Activated naive CD8-positive, alpha-beta T cell treated with anti-CD3 and anti-CD28 coated beads, Interleukin-2, amount 50 U/mL, for 24 hours (primary cell): ENCODE measurements around the gene DOC2A.
"Not testable (repeated sequence)": the region's sequence is repeated elsewhere in the genome, so short reads cannot be mapped to it uniquely, and the experiment has no call there.

Experiments
- ATAC-seq: fragments of 150-1000 bp; cut with Tn5 transposase; one replicate; pipeline ENCODE4 v1.10.0; 2021
- DNase-seq: peaks from one replicate; pipeline ENCODE4 v3.0.0; 2021
- H3K27ac Mint-ChIP-seq: one replicate; pipeline ENCODE4 v1.8.0; 2021; ENCODE audit warnings: mild to moderate bottlenecking, mixed read lengths
- H3K27me3 Mint-ChIP-seq: one replicate; pipeline ENCODE4 v1.8.0; 2021; ENCODE audit warnings: mixed read lengths
- H3K36me3 Mint-ChIP-seq: one replicate; pipeline ENCODE4 v1.8.0; 2021; ENCODE audit warnings: low read depth, mixed read lengths
- H3K4me1 Mint-ChIP-seq: one replicate; pipeline ENCODE4 v1.8.0; 2021; ENCODE audit warnings: mixed read lengths
- H3K4me3 Mint-ChIP-seq: one replicate; pipeline ENCODE4 v1.8.0; 2021; ENCODE audit warnings: mild to moderate bottlenecking, moderate library complexity, mixed read lengths
- H3K9me3 Mint-ChIP-seq: one replicate; pipeline ENCODE4 v1.8.0; 2021; ENCODE audit warnings: mixed read lengths

DOC2A gene

GRCh38 chr16:30010844-30011713 lies at the start of gene DOC2A:
Gene DOC2A, minus strand, starts transcription at chr16:30011027. Its CDS starts 805 bp downstream, at chr16:30010222.
- Mint-ChIP-seq H3K4me3 (peak within 1 kb of the TSS; percentile 71), H3K27me3 (peaks cover 21% of the 10 kb centered on the region), H3K36me3 (no peaks in the 10 kb centered on the region), H3K4me1 (peaks cover 8% of the 10 kb centered on the region), H3K9me3 (no peaks in the 10 kb centered on the region), H3K27ac (peak within 1 kb of the TSS; percentile 46)
- DNase-seq (peak; percentile 35), ATAC-seq (peak; percentile 31)

GRCh38 chr16:30060346-30060745 lies 49.5 kb upstream of the DOC2A start:
- Mint-ChIP-seq H3K36me3 (peaks cover 10% of the 10 kb centered on the region), H3K27me3 (no peaks in the 10 kb centered on the region), H3K9me3 (no peaks in the 10 kb centered on the region), H3K4me1 (peaks cover 12% of the 10 kb centered on the region), H3K27ac (no peak overlapping the region), H3K4me3 (no peak overlapping the region)
- DNase-seq, result no peak
- ATAC-seq, result no peak

- Mint-ChIP-seq H3K27ac (no peak overlapping the region), H3K9me3 (no peaks in the 10 kb centered on the region), H3K4me1 (peaks cover 21% of the 10 kb centered on the region), H3K27me3 (peaks cover 5% of the 10 kb centered on the region), H3K36me3 (no peaks in the 10 kb centered on the region), H3K4me3 (peak overlapping the region; percentile 53)
- peak; percentile 81 for ATAC-seq
- peak; percentile 72 for DNase-seq
Measured at GRCh38 chr16:30054959-30055553, 44.2 kb upstream of the DOC2A start.

GRCh38 chr16:30054451-30054850 lies 43.6 kb upstream of the DOC2A start:
- Mint-ChIP-seq H3K4me1 (peaks cover 21% of the 10 kb centered on the region), H3K27me3 (peaks cover 5% of the 10 kb centered on the region), H3K9me3 (no peaks in the 10 kb centered on the region), H3K27ac (no peak overlapping the region), H3K36me3 (no peaks in the 10 kb centered on the region), H3K4me3 (no peak overlapping the region)
- no peak for DNase-seq
- ATAC-seq, result no peak

DNA sequence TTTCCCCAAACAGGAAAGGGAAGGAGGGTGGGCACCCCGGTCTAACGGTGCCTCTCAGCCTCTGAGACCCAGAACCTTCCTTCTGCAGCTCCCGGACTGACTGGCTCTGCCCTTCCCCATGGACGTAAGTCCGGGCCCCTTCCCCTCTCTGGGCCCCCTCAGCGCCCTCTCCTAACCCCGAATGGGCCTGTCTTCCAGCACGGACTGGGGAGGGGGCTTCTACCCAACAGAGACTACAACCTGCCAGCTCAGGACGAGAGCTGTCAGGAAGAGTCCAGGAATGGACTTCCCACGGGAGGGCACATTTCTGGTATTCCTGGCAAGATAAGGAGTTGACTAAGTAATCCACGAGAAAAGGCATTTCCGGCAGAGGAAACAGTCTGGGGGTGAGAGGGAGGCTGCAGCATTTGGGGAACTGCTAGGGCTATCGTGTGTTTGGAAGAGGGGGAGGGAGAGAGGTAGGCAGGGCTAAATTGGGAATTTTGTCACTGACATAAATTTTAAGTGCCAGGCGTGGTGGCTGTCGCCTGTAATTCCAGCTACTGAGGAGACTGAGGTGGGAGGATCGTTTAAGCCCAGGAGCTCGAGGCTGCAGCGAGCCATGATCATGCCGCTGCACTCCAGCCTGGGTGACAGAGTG lies 42.7 kb upstream of the DOC2A start:
- Mint-ChIP-seq H3K4me3 (peak overlapping the region; percentile 82), H3K36me3 (no peaks in the 10 kb centered on the region), H3K4me1 (peaks cover 21% of the 10 kb centered on the region), H3K27ac (peak overlapping the region; percentile 64), H3K27me3 (peaks cover 5% of the 10 kb centered on the region), H3K9me3 (no peaks in the 10 kb centered on the region)
- ATAC-seq, result no peak
- no peak for DNase-seq

DNA sequence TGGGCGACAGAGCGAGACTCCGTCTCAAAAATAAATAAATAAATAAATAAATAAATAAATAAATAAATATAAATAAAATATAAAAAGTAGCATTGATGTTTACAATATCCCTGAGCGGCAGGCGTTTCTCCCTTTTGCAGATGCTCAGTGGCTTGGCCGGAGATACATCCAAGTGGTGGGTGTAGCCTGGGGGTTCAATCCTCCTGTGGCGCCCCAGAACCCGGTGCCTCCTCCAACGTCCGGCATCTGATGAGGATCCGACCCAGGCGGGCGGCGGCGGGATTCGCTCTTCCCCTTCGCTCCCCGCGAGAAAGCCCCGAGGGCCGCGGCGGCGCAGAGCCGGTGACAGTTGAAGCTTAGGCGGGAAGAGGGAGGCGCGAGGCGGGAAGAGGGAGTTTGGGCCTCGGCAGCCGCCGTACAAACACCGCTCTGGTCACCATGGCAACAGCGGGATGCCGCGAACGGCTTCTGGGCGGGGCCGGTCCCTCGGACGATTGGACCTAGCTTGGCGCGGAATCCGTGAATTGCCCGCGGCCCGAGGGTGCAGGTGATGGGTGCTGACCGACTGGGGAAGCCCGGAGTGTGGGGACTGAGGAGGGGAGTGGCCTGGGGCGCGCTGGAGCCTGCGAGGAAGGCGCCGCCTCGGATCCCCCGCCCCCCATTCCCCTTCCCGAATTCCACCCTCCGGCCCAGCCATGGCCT lies 42.0 kb upstream of the DOC2A start:
- Mint-ChIP-seq H3K36me3 (no peaks in the 10 kb centered on the region), H3K27me3 (peaks cover 5% of the 10 kb centered on the region), H3K9me3 (no peaks in the 10 kb centered on the region), H3K4me3 (peak overlapping the region; percentile 82), H3K4me1 (peaks cover 21% of the 10 kb centered on the region), H3K27ac (peak overlapping the region; percentile 87)
- ATAC-seq, result peak; percentile 74
- peak; percentile 97 for DNase-seq

DNA sequence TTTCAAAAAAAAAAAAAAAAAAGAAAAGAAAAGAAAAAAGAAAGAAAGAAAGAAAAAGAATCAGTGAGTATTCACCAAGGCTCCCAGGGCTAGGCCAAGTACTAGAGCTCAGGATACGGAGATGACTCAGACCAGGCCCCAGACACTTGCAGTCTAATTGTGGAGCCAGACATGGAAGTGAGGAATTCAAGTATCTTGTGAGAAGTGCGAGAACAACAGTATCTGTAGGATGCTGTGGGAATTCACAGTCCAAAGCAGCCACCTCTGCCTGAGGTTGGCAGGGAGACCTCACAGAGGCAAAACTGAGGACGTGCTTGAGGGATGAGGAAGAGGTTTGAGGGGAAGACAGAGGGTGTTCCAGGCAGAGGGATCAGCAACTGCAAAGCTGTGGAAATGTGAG lies 40.7 kb upstream of the DOC2A start:
- ATAC-seq, result no peak
- Mint-ChIP-seq H3K27ac (no peak overlapping the region), H3K9me3 (no peaks in the 10 kb centered on the region), H3K4me1 (peaks cover 21% of the 10 kb centered on the region), H3K27me3 (peaks cover 5% of the 10 kb centered on the region), H3K36me3 (no peaks in the 10 kb centered on the region), H3K4me3 (peak overlapping the region; percentile 64)
- DNase-seq, result no peak

GRCh38 chr16:30049871-30050270 lies 39.0 kb upstream of the DOC2A start:
- H3K4me1 Mint-ChIP-seq, result peaks cover 20% of the 10 kb centered on the region
- no peak for DNase-seq
- H3K4me3 Mint-ChIP-seq, result no peak overlapping the region
- no peak for ATAC-seq
- H3K27ac Mint-ChIP-seq, result no peak overlapping the region
- H3K27me3 Mint-ChIP-seq, result peaks cover 4% of the 10 kb centered on the region
- H3K36me3 Mint-ChIP-seq, result no peaks in the 10 kb centered on the region
- H3K9me3 Mint-ChIP-seq, result no peaks in the 10 kb centered on the region

- DNase-seq (no peak), ATAC-seq (no peak)
- H3K4me3 Mint-ChIP-seq, result no peak overlapping the region
- H3K4me1 Mint-ChIP-seq, result peaks cover 6% of the 10 kb centered on the region
- H3K27me3 Mint-ChIP-seq, result no peaks in the 10 kb centered on the region
- H3K27ac Mint-ChIP-seq, result no peak overlapping the region
- H3K36me3 Mint-ChIP-seq, result no peaks in the 10 kb centered on the region
- H3K9me3 Mint-ChIP-seq, result no peaks in the 10 kb centered on the region
Measured at GRCh38 chr16:30046588-30046987, 35.8 kb upstream of the DOC2A start.

GRCh38 chr16:30046178-30046577 lies 35.4 kb upstream of the DOC2A start:
- Mint-ChIP-seq H3K27ac (no peak overlapping the region), H3K27me3 (no peaks in the 10 kb centered on the region), H3K36me3 (no peaks in the 10 kb centered on the region), H3K9me3 (no peaks in the 10 kb centered on the region), H3K4me3 (no peak overlapping the region), H3K4me1 (peaks cover 4% of the 10 kb centered on the region)
- DNase-seq (no peak), ATAC-seq (no peak)

- DNase-seq (no peak), ATAC-seq (no peak)
- H3K4me3 Mint-ChIP-seq, result no peak overlapping the region
- H3K27me3 Mint-ChIP-seq, result peaks cover 5% of the 10 kb centered on the region
- H3K27ac Mint-ChIP-seq, result no peak overlapping the region
- H3K36me3 Mint-ChIP-seq, result no peaks in the 10 kb centered on the region
- no peaks in the 10 kb centered on the region for H3K9me3 Mint-ChIP-seq
- peaks cover 3% of the 10 kb centered on the region for H3K4me1 Mint-ChIP-seq
Measured at GRCh38 chr16:30041841-30042240, 31.0 kb upstream of the DOC2A start.

DNA sequence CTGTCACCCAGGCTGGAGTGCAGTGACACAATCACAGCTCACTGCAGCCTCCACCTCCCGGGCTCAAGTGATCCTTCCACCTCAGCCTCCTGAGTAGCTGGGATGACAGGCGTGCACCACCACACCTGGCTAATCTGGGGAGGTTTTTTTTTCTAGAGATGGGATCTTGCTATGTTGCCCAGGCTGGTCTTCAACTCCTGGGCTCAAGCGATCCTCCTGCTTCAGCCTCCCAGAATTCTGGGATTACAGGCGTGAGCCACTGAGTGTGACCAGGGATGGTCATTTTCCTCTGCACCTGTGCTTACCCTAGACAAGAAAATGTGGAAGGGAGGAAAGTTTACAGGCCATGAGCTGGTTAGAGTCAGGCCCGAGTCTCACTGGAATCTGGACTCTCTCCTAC lies 29.9 kb upstream of the DOC2A start:
- not testable (repeated sequence) for H3K27ac Mint-ChIP-seq, H3K36me3 Mint-ChIP-seq, H3K4me1 Mint-ChIP-seq, H3K4me3 Mint-ChIP-seq, H3K27me3 Mint-ChIP-seq, ATAC-seq, DNase-seq, H3K9me3 Mint-ChIP-seq

- ATAC-seq, result no peak
- Mint-ChIP-seq H3K4me1 (peaks cover under 1% of the 10 kb centered on the region), H3K9me3 (no peaks in the 10 kb centered on the region), H3K27ac (no peak overlapping the region), H3K36me3 (no peaks in the 10 kb centered on the region), H3K27me3 (peaks cover 9% of the 10 kb centered on the region), H3K4me3 (no peak overlapping the region)
- no peak for DNase-seq
Measured at GRCh38 chr16:30040221-30040620, 29.4 kb upstream of the DOC2A start.

GRCh38 chr16:30033270-30033669 lies 22.4 kb upstream of the DOC2A start:
- Mint-ChIP-seq H3K9me3 (no peaks in the 10 kb centered on the region), H3K36me3 (no peaks in the 10 kb centered on the region), H3K27ac (no peak overlapping the region), H3K4me3 (no peak overlapping the region), H3K4me1 (peaks cover 12% of the 10 kb centered on the region), H3K27me3 (peaks cover 47% of the 10 kb centered on the region)
- DNase-seq, result no peak
- ATAC-seq, result peak; percentile 9
